ENCODE data around the gene ZNF621.

Gene ZNF621

DNA sequence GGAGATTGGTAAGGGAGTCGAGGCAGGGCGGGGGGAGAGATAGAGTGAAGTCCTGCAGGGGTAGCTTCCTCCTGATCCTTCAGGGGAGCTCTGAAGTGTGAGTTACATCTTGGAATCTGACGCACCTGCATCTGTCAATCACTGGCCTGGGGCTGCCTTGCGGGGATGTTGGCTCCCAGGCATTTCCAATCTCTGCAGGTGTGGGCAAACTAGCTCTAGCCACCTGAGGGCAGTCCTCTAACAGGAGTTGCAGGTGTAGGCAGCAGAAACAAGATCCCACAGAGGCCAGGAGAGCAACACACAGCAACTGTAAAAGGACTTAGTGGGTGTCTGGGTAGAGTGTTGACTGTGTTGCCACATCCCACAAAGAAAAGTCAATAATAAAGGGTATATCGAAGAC, 63.6 kb downstream of the ZNF621 start:
- Mint-ChIP-seq H3K27ac (no peak overlapping the region), H3K4me1 (ENCODE audit: low read depth in 2 of 2) (peaks cover 0 to 5% of the 10 kb centered on the region in 2 donors), H3K36me3 (ENCODE audit: insufficient read depth) (no peaks in the 10 kb centered on the region), H3K27me3 (peaks cover 0 to 20% of the 10 kb centered on the region in 2 donors), H3K4me3 (no peak overlapping the region), H3K9me3 (no peaks in the 10 kb centered on the region)
- no peak for DNase-seq
- ATAC-seq (replicated peaks): no peak
